Liver (tissue), 9 donors: ENCODE measurements around the gene HSH2D. TPM values are rescaled to one million over a fixed set of nuclear protein-coding genes. Genes with fewer than 3 reads are reported as not detected.

ENCODE experiments used
- DNase-seq: peaks from one replicate; pipeline ENCODE4 v3.0.0-alpha.2; 2017; ENCODE audit warnings: low spot score
- H3K27ac ChIP-seq, 2 donors: one replicate each; pipeline ENCODE4 v1.7.0; 2013; ENCODE audit warnings: inconsistent platforms in 2 of 2, low read length in 2 of 2, control low read depth in 1 of 2, low read depth in 1 of 2, mild to moderate bottlenecking in 1 of 2
- H3K27me3 ChIP-seq, 4 donors: one replicate each; pipeline versions ENCODE4 v1.6.1 to v1.7.0; 2013; ENCODE audit warnings: low read length in 3 of 4, inconsistent platforms in 1 of 4, mild to moderate bottlenecking in 1 of 4, moderate library complexity in 1 of 4; ENCODE audit not compliant: control insufficient read depth in 4 of 4, insufficient read depth in 4 of 4
- H3K36me3 ChIP-seq, 4 donors: one replicate each; pipeline versions ENCODE4 v1.6.1 to v1.7.0; 2013; ENCODE audit warnings: low read length in 3 of 4, mild to moderate bottlenecking in 3 of 4, low read depth in 1 of 4, moderate library complexity in 1 of 4; ENCODE audit not compliant: control insufficient read depth in 4 of 4, insufficient read depth in 3 of 4
- H3K4me1 ChIP-seq, 4 donors: one replicate each; pipeline versions ENCODE4 v1.6.1 to v1.7.0; 2013; ENCODE audit warnings: low read length in 3 of 4, mild to moderate bottlenecking in 3 of 4, moderate library complexity in 1 of 4; ENCODE audit not compliant: control insufficient read depth in 4 of 4, insufficient read depth in 4 of 4
- H3K4me3 ChIP-seq, 3 donors: one replicate each; pipeline versions ENCODE4 v1.6.1 to v1.7.0; 2013; ENCODE audit warnings: low read length in 3 of 3, control low read depth in 1 of 3, low read depth in 1 of 3, mild to moderate bottlenecking in 1 of 3
- H3K9ac ChIP-seq, 2 donors: one replicate each; pipeline ENCODE4 v1.7.0; 2013; ENCODE audit warnings: low read length in 2 of 2, mild to moderate bottlenecking in 2 of 2, moderate library complexity in 2 of 2, control low read depth in 1 of 2, low read depth in 1 of 2
- H3K9me3 ChIP-seq, 4 donors: one replicate each; pipeline versions ENCODE4 v1.6.1 to v1.7.0; 2013; ENCODE audit warnings: low read length in 3 of 4; ENCODE audit not compliant: control insufficient read depth in 4 of 4
- ATF3 ChIP-seq: IDR thresholded peaks from 2 replicates; pipeline ENCODE4 v1.6.1; 2016; ENCODE audit warnings: antibody characterized with exemption
- CTCF ChIP-seq: fragments of 150-350 bp; IDR thresholded peaks from 2 replicates; pipeline ENCODE4 v1.5.1; 2017; ENCODE audit warnings: improper control_type of control experiment, low read depth, low read length; ENCODE audit not compliant: missing input control
- FOXA1 ChIP-seq: IDR thresholded peaks from 2 replicates; pipeline ENCODE4 v1.6.1; 2016; ENCODE audit warnings: antibody characterized with exemption
- FOXA2 ChIP-seq: IDR thresholded peaks from 2 replicates; pipeline ENCODE4 v1.6.1; 2016; ENCODE audit warnings: antibody characterized with exemption
- GABPA ChIP-seq, 2 donors: IDR thresholded peaks in 1 of 2; conservative IDR thresholded peaks in 1 of 2; 2 replicates each; pipeline ENCODE4 v1.6.1; 2016; ENCODE audit warnings: antibody characterized with exemption in 2 of 2, mild to moderate bottlenecking in 1 of 2, moderate library complexity in 1 of 2
- HNF4A ChIP-seq, 2 donors: conservative IDR thresholded peaks; 2 replicates each; pipeline ENCODE4 v1.6.1; 2016; ENCODE audit warnings: antibody characterized with exemption in 2 of 2, mild to moderate bottlenecking in 2 of 2
- HNF4G ChIP-seq: IDR thresholded peaks from 2 replicates; pipeline ENCODE4 v1.6.1; 2016; ENCODE audit warnings: antibody characterized with exemption
- JUND ChIP-seq, 2 donors: IDR thresholded peaks; 2 replicates each; pipeline ENCODE4 v1.6.1; 2016; ENCODE audit warnings: antibody characterized with exemption in 2 of 2
- MAX ChIP-seq: IDR thresholded peaks from 2 replicates; pipeline ENCODE4 v1.6.1; 2016; ENCODE audit warnings: antibody characterized with exemption
- NR2F2 ChIP-seq: IDR thresholded peaks from 2 replicates; pipeline ENCODE4 v1.6.1; 2016; ENCODE audit warnings: antibody characterized with exemption
- RAD21 ChIP-seq, 2 donors: IDR thresholded peaks; 2 replicates each; pipeline ENCODE4 v1.6.1; 2016; ENCODE audit warnings: antibody characterized with exemption in 2 of 2, mild to moderate bottlenecking in 2 of 2
- REST ChIP-seq: IDR thresholded peaks from 2 replicates; pipeline ENCODE4 v1.6.1; 2016; ENCODE audit warnings: antibody characterized with exemption, mild to moderate bottlenecking
- RXRA ChIP-seq, 2 donors: IDR thresholded peaks; 2 replicates each; pipeline ENCODE4 v1.6.1; 2017 to 2018; ENCODE audit warnings: antibody characterized with exemption in 2 of 2, mild to moderate bottlenecking in 1 of 2
- SP1 ChIP-seq: IDR thresholded peaks from 2 replicates; pipeline ENCODE4 v1.6.1; 2018; ENCODE audit warnings: antibody characterized with exemption, mild to moderate bottlenecking
- TAF1 ChIP-seq: conservative IDR thresholded peaks from 2 replicates; pipeline ENCODE4 v1.6.1; 2016; ENCODE audit warnings: antibody characterized with exemption, mild to moderate bottlenecking
- YY1 ChIP-seq: IDR thresholded peaks from 2 replicates; pipeline ENCODE4 v1.6.1; 2016; ENCODE audit warnings: antibody characterized with exemption, mild to moderate bottlenecking
- WGBS: extraction: QIAGEN DNeasy Blood & Tissue Kit; methylation state at CpG from one replicate; pipeline ENCODE4 v1.1.7; 2013; 5-methylcytosine and 5-hydroxymethylcytosine counted together
- polyA plus RNA-seq, 2 donors: library from polyadenylated mRNA; stranded (reverse) in 1 of 2; unstranded in 1 of 2; fragments of 200-250 nt in 1 of 2; fragments of >200 nt in 1 of 2; fragmentation: Nextera tagmentation in 1 of 2; extraction: Ambion mirVana in 1 of 2; gene quantifications; one replicate each; pipeline versions ENCODE4 v1.2.1 to v1.2.3, GENCODE V29; 2013 to 2015
- total RNA-seq, 2 donors: library from RNA; depleted of rRNA; stranded (reverse); fragments of >200 nt; gene quantifications; one replicate each; pipeline ENCODE4 v1.2.3, GENCODE V29; 2014
- donor health status: healthy.
- donor health status: healthy.
- donor health status: healthy.
- donor health status: healthy.
- donor health status: healthy.

HSH2D gene
- total and polyA plus RNA-seq, 4 donors = 0.33 to 2.9 (median 1.2) TPM

GRCh38 chr19:16125737-16126495 is 17.6 kb upstream of the HSH2D start:
- Histone ChIP-seq H3K9ac (no peak overlapping the region), H3K4me3 (no peak overlapping the region), H3K36me3 (peaks cover 24 to 86% (median 60%) of the 10 kb centered on the region in 4 donors), H3K9me3 (no peaks in the 10 kb centered on the region), H3K27me3 (no peaks in the 10 kb centered on the region), H3K27ac (no peak overlapping the region), H3K4me1 (no peaks in the 10 kb centered on the region)
- no peak for TF ChIP-seq YY1
- TF ChIP-seq HNF4A (conservative IDR thresholded peaks at IDR 0.05) = peak; percentile 27 to 40
- TF ChIP-seq HNF4G = no peak
- WGBS = 79% methylated on average over 10 of the region's 10 CpGs
- no peak for DNase-seq

- Histone ChIP-seq H3K9me3 (no peaks in the 10 kb centered on the region), H3K27ac (no peak overlapping the region), H3K4me3 (no peak overlapping the region), H3K27me3 (no peaks in the 10 kb centered on the region), H3K9ac (no peak overlapping the region), H3K36me3 (peaks cover 23 to 86% (median 58%) of the 10 kb centered on the region in 4 donors), H3K4me1 (no peaks in the 10 kb centered on the region)
- DNase-seq = no peak
- no peak for TF ChIP-seq NR2F2
- TF ChIP-seq ATF3 = no peak
- TF ChIP-seq CTCF = no peak
- TF ChIP-seq FOXA2 = no peak
- TF ChIP-seq HNF4G = no peak
- no peak for TF ChIP-seq RXRA (IDR thresholded peaks at IDR 0.05)
- TF ChIP-seq JUND (IDR thresholded peaks at IDR 0.05) = no peak
- TF ChIP-seq RAD21 (IDR thresholded peaks at IDR 0.05) = no peak
- no peak for TF ChIP-seq YY1
- TF ChIP-seq MAX = no peak
- TF ChIP-seq REST = no peak
- no peak for TF ChIP-seq TAF1
- no peak for TF ChIP-seq GABPA (IDR thresholded peaks at IDR 0.05 in 1 of 2, conservative IDR thresholded peaks at IDR 0.05 in 1 of 2)
- no peak for TF ChIP-seq SP1
- TF ChIP-seq FOXA1 = no peak
- TF ChIP-seq HNF4A (conservative IDR thresholded peaks at IDR 0.05) = no peak
- 90% methylated on average over 11 of the region's 11 CpGs for WGBS
Observed at GRCh38 chr19:16127080-16127479, 16.4 kb upstream of the HSH2D start.
